IMR-90 (cell line): Measurements from ENCODE around the gene ZNF778. TPM values are rescaled to one million over a fixed set of nuclear protein-coding genes. Genes with fewer than 3 reads are reported as not detected.

Experiments used
- ATAC-seq: fragments of 200-7000 bp; cut with Tn5 transposase; 2 replicates; pipeline ENCODE4 v1.9.1; 2020; ENCODE audit warnings: low read depth, mild to moderate bottlenecking, moderate library complexity
- BruUV-seq: library from RNA; stranded (reverse); fragments of 400-500 nt; replicated peaks from 2 replicates; lab custom pipeline; 2021; lab: Mats Ljungman, UMichigan
- CTCF ChIA-PET: fragments of 300-600 bp; formaldehyde crosslinking; extraction: SDS; loops from one replicate; lab custom pipeline; 2021; ENCODE audit warnings: antibody characterized with exemption; lab: Yijun Ruan, JAX
- POLR2A ChIA-PET: fragments of 300-600 bp; sonication (Branson Sonifier 250); formaldehyde crosslinking; loops from one replicate; lab custom pipeline; 2022; ENCODE audit warnings: antibody characterized with exemption; ENCODE audit not compliant: unreplicated experiment; lab: Charles Lee
- DNase-seq: peaks from one replicate; pipeline ENCODE4 v3.0.0; 2013
- H2AFZ ChIP-seq: replicated peaks from 2 replicates; pipeline ENCODE3; 2013; ENCODE audit warnings: low read length, mild to moderate bottlenecking; ENCODE audit not compliant: poor library complexity
- H2AK5ac ChIP-seq: 2 replicates; pipeline ENCODE4 v1.6.1; 2013; ENCODE audit warnings: low read depth, low read length, inconsistent platforms
- H2AK9ac ChIP-seq: replicated peaks from 2 replicates; pipeline ENCODE3; 2013; ENCODE audit warnings: mild to moderate bottlenecking, low read depth, low read length, moderate library complexity; ENCODE audit not compliant: poor library complexity
- H2BK120ac ChIP-seq: 2 replicates; pipeline ENCODE4 v1.6.1; 2013; ENCODE audit warnings: low read depth, low read length, inconsistent platforms
- H2BK15ac ChIP-seq: 3 replicates; pipeline ENCODE4 v1.6.1; 2013; ENCODE audit warnings: low read depth, low read length, inconsistent platforms
- H2BK20ac ChIP-seq: 2 replicates; pipeline ENCODE4 v1.6.1; 2013; ENCODE audit warnings: low read depth, mild to moderate bottlenecking, inconsistent platforms, low read length, moderate library complexity
- H2BK5ac ChIP-seq: 2 replicates; pipeline ENCODE4 v1.6.1; 2013; ENCODE audit warnings: mild to moderate bottlenecking, low read depth, low read length, inconsistent platforms; ENCODE audit not compliant: poor library complexity, severe bottlenecking
- H3K14ac ChIP-seq: replicated peaks from 2 replicates; pipeline ENCODE4 v1.6.1; 2013; ENCODE audit warnings: low read depth, low read length, inconsistent platforms
- H3K18ac ChIP-seq: 2 replicates; pipeline ENCODE4 v1.6.1; 2013; ENCODE audit warnings: low read depth, low read length, control low read depth
- H3K23ac ChIP-seq: 2 replicates; pipeline ENCODE4 v1.6.1; 2013; ENCODE audit warnings: low read depth, low read length, inconsistent platforms
- H3K27ac ChIP-seq: 2 replicates; pipeline ENCODE4 v1.5.1; 2013; ENCODE audit warnings: mild to moderate bottlenecking, control low read depth, low read length; ENCODE audit not compliant: insufficient read depth
- H3K27me3 ChIP-seq: 2 replicates; pipeline ENCODE4 v1.6.1; 2013; ENCODE audit warnings: low read length; ENCODE audit not compliant: control insufficient read depth, insufficient read depth
- H3K36me3 ChIP-seq: 2 replicates; pipeline ENCODE4 v1.6.1; 2013; ENCODE audit warnings: low read length, mixed read lengths; ENCODE audit not compliant: control insufficient read depth, insufficient read depth
- H3K4ac ChIP-seq: 2 replicates; pipeline ENCODE4 v1.6.1; 2013; ENCODE audit warnings: low read depth, low read length, inconsistent platforms
- H3K4me1 ChIP-seq: 2 replicates; pipeline ENCODE4 v1.6.1; 2013; ENCODE audit warnings: low read length, mixed read lengths; ENCODE audit not compliant: control insufficient read depth, insufficient read depth
- H3K4me2 ChIP-seq: 2 replicates; pipeline ENCODE4 v1.6.1; 2013; ENCODE audit warnings: low read depth, mild to moderate bottlenecking, control low read depth, low read length, moderate library complexity
- H3K4me3 ChIP-seq: 2 replicates; pipeline ENCODE4 v1.5.1; 2013; ENCODE audit warnings: low read depth, mild to moderate bottlenecking, control low read depth, low read length, moderate library complexity; ENCODE audit not compliant: insufficient read depth
- H3K56ac ChIP-seq: 2 replicates; pipeline ENCODE4 v1.6.1; 2013; ENCODE audit warnings: low read length, inconsistent platforms; ENCODE audit not compliant: insufficient read depth; ENCODE audit errors: extremely low read depth
- H3K79me1 ChIP-seq, 2 experiments: 2 replicates each; pipeline ENCODE4 v1.6.1; 2013; ENCODE audit warnings: low read length in 2 of 2, inconsistent platforms in 1 of 2, low read depth in 1 of 2
- H3K9ac ChIP-seq: 2 replicates; pipeline ENCODE4 v1.6.1; 2013; ENCODE audit warnings: low read depth, low read length, control low read depth
- H3K9me1 ChIP-seq: 2 replicates; pipeline ENCODE4 v1.6.1; 2013; ENCODE audit warnings: low read length, inconsistent platforms; ENCODE audit not compliant: insufficient read depth
- H3K9me3 ChIP-seq: 2 replicates; pipeline ENCODE4 v1.6.1; 2013; ENCODE audit warnings: low read length; ENCODE audit not compliant: control insufficient read depth, insufficient read depth
- H4K20me1 ChIP-seq: 2 replicates; pipeline ENCODE4 v1.6.1; 2013; ENCODE audit warnings: low read length, inconsistent platforms; ENCODE audit not compliant: insufficient read depth
- H4K5ac ChIP-seq: 2 replicates; pipeline ENCODE4 v1.6.1; 2013; ENCODE audit warnings: mild to moderate bottlenecking, low read depth, low read length, control low read depth
- H4K8ac ChIP-seq, 2 experiments: 2 replicates each; pipeline ENCODE4 v1.6.1; 2013; ENCODE audit warnings: low read depth in 2 of 2, low read length in 2 of 2, control low read depth in 1 of 2, inconsistent platforms in 1 of 2
- H4K91ac ChIP-seq: 2 replicates; pipeline ENCODE4 v1.6.1; 2013; ENCODE audit warnings: low read depth, low read length, inconsistent platforms; ENCODE audit not compliant: insufficient read depth
- BHLHE40 ChIP-seq: fragments of 150-350 bp; IDR thresholded peaks from 2 replicates; pipeline ENCODE4 v1.6.1; 2016; ENCODE audit warnings: mild to moderate bottlenecking, low read depth, low read length
- CEBPB ChIP-seq: IDR thresholded peaks from 2 replicates; pipeline ENCODE4 v1.6.1; 2012; ENCODE audit warnings: low read depth, low read length, improper control_type of control experiment
- CHD1 ChIP-seq: IDR thresholded peaks from 2 replicates; pipeline ENCODE4 v1.6.1; 2012; ENCODE audit warnings: low read depth, low read length, improper control_type of control experiment
- ELK1 ChIP-seq: fragments of 150-350 bp; IDR thresholded peaks from 2 replicates; pipeline ENCODE4 v1.6.1; 2016; ENCODE audit warnings: low read depth, mild to moderate bottlenecking, low read length, moderate library complexity, borderline replicate concordance
- FOS ChIP-seq: fragments of 150-350 bp; IDR thresholded peaks from 2 replicates; pipeline ENCODE4 v1.6.1; 2016; ENCODE audit warnings: low read depth, low read length
- MAFK ChIP-seq: IDR thresholded peaks from 2 replicates; pipeline ENCODE4 v1.6.1; 2012; ENCODE audit warnings: low read depth, low read length, improper control_type of control experiment
- MAZ ChIP-seq: IDR thresholded peaks from 2 replicates; pipeline ENCODE4 v1.6.1; 2012; ENCODE audit warnings: low read depth, mild to moderate bottlenecking, low read length, improper control_type of control experiment, moderate library complexity, borderline replicate concordance
- MXI1 ChIP-seq: IDR thresholded peaks from 2 replicates; pipeline ENCODE4 v1.6.1; 2012; ENCODE audit warnings: low read depth, mild to moderate bottlenecking, low read length, moderate library complexity, borderline replicate concordance
- NFE2L2 ChIP-seq: fragments of 150-350 bp; IDR thresholded peaks from 2 replicates; pipeline ENCODE4 v1.6.1; 2016; ENCODE audit warnings: low read depth, mild to moderate bottlenecking, low read length
- POLR2A ChIP-seq: IDR thresholded peaks from 2 replicates; pipeline ENCODE4 v1.6.1; 2012; ENCODE audit warnings: mild to moderate bottlenecking, low read depth, low read length
- RAD21 ChIP-seq: IDR thresholded peaks from 2 replicates; pipeline ENCODE4 v1.6.1; 2012; ENCODE audit warnings: low read length, improper control_type of control experiment
- RCOR1 ChIP-seq: IDR thresholded peaks from 2 replicates; pipeline ENCODE4 v1.6.1; 2012; ENCODE audit warnings: mild to moderate bottlenecking, low read length, improper control_type of control experiment; ENCODE audit not compliant: insufficient replicate concordance
- RFX5 ChIP-seq: IDR thresholded peaks from 2 replicates; pipeline ENCODE4 v1.8.0; 2012; ENCODE audit warnings: low read depth, mild to moderate bottlenecking, low read length, moderate library complexity
- SMC3 ChIP-seq: fragments of 150-350 bp; IDR thresholded peaks from 2 replicates; pipeline ENCODE4 v1.6.1; 2016; ENCODE audit warnings: low read depth, mild to moderate bottlenecking, antibody characterized with exemption, low read length, moderate library complexity
- WGBS, 2 experiments: methylation state at CpG; one replicate each; pipeline versions ENCODE4 v1.1.5 to v1.1.7; 2013; ENCODE audit warnings: missing lambda C conversion rate in 2 of 2; ENCODE audit not compliant: insufficient read length in 1 of 2; ENCODE audit errors: extremely low coverage in 2 of 2; 5-methylcytosine and 5-hydroxymethylcytosine counted together
- dilution Hi-C: fragments of 300-500 bp; cut with HindIII; formaldehyde crosslinking; loops from one replicate; pipeline ENCODE4 v1.14.3; 2018; ENCODE audit warnings: low sequenced_read_pairs; ENCODE audit not compliant: unreplicated experiment
- in situ Hi-C: fragments of 300-500 bp; cut with MboI; formaldehyde crosslinking; loops from 3 replicates; pipeline ENCODE4 v1.14.3; 2019; ENCODE audit warnings: low sequenced_read_pairs, inconsistent platforms, mixed read lengths
- intact Hi-C: fragments of 100-400 bp; cut with micrococcal nuclease; formaldehyde crosslinking; loops from 2 replicates; pipeline ENCODE4 v1.10.0; 2022
- polyA plus RNA-seq, 3 experiments: library from polyadenylated mRNA; depleted of rRNA; stranded (reverse); fragments of >200 nt; gene quantifications; 2 replicates each; pipeline ENCODE4 v1.2.3, GENCODE V29; 2012; ENCODE audit warnings: low replicate concordance in 1 of 3
- total RNA-seq: library from RNA; depleted of rRNA; stranded (reverse); fragments of >200 nt; gene quantifications from 2 replicates; pipeline ENCODE4 v1.2.3, GENCODE V29; 2012
- TF ChIP-seq, protein P1 (sequence below): fragments of 150-350 bp; IDR thresholded peaks from 2 replicates; pipeline ENCODE4 v1.6.1; 2017; ENCODE audit warnings: mild to moderate bottlenecking, antibody characterized with exemption, low read length, low read depth

Gene ZNF778
- total and polyA plus RNA-seq, 2 of the 4 experiments (the other 2 are of a cell fraction): 5.6 to 9.9 TPM

DNA sequence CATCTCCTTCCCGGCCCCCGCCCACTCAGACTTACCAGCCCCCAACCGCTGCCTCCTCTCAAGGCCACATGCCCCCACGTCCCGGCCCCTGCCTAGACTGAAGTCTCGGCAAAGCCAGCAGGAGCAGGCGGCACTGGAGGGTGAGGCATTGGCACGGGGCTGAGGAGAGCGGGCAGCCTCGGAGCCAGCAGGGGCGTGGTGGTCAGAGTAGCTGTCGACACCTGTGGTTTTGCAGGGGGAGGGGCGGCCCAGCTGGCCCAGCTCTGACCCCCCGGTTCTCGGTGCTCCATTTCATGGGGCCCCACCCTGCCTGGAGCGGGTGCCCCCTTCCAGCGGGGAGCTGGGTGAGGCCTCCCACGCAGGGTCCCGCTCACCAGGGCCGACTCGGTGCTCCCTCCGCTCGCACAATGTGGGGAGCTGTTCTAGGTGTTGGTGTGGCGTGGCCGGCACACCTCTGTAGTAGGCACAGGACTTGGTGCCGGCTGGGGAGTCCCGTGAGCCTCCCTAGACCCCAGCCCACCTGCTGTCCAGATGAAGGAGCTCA lies 41.3 kb upstream of the ZNF778 start:
- Histone ChIP-seq H3K27ac (no peak overlapping the region), H3K4me2 (no peak overlapping the region), H3K9me1 (no peaks in the 10 kb centered on the region), H2AK9ac (no peak overlapping the region), H2AFZ (no peak overlapping the region), H2BK20ac (no peak overlapping the region), H4K5ac (no peak overlapping the region), H3K4ac (no peak overlapping the region), H2AK5ac (no peak overlapping the region), H3K4me3 (no peak overlapping the region), H3K4me1 (no peaks in the 10 kb centered on the region), H3K27me3 (peaks cover 53% of the 10 kb centered on the region), H4K20me1 (no peaks in the 10 kb centered on the region; the same call in 1 of the 2 replicates), H3K36me3 (no peaks in the 10 kb centered on the region), H3K9ac (no peak overlapping the region), H2BK5ac (no peak overlapping the region), H3K79me1 (no peaks in the 10 kb centered on the region), H3K23ac (no peak overlapping the region), H2BK120ac (no peak overlapping the region), H4K8ac (no peak overlapping the region), H3K18ac (no peak overlapping the region), H3K14ac (no peak overlapping the region), H3K9me3 (no peaks in the 10 kb centered on the region), H2BK15ac (no peak overlapping the region), H3K56ac (no peak overlapping the region), H4K91ac (no peak overlapping the region)
- in situ Hi-C loops: no loop called here
- ChIA-PET POLR2A (no interaction called here), CTCF (no interaction called here)
- WGBS, 2 experiments: 75% methylated on average over 2 of the region's 27 CpGs; no CpG with 5 or more reads in 1 of the 2 experiments
- TF ChIP-seq RCOR1: no peak
- TF ChIP-seq CEBPB: no peak
- TF ChIP-seq MXI1: no peak
- TF ChIP-seq POLR2A: no peak
- no peak for TF ChIP-seq CHD1
- no peak for TF ChIP-seq RAD21
- no peak for TF ChIP-seq ELK1
- no peak for TF ChIP-seq SMC3
- no peak for TF ChIP-seq MAFK
- TF ChIP-seq, protein P1, sequence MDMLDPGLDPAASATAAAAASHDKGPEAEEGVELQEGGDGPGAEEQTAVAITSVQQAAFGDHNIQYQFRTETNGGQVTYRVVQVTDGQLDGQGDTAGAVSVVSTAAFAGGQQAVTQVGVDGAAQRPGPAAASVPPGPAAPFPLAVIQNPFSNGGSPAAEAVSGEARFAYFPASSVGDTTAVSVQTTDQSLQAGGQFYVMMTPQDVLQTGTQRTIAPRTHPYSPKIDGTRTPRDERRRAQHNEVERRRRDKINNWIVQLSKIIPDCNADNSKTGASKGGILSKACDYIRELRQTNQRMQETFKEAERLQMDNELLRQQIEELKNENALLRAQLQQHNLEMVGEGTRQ: no peak
- no peak for TF ChIP-seq NFE2L2
- no peak for TF ChIP-seq BHLHE40
- TF ChIP-seq MAZ: no peak
- no peak for TF ChIP-seq FOS
- TF ChIP-seq RFX5: no peak
- intact Hi-C loops: no loop called here
- DNase-seq (no peak), ATAC-seq (no peak)
- dilution Hi-C loops: no loop called here
- BruUV-seq: no TSS peak
